C4-2B (cell line): ENCODE results near the gene BTBD16.
A peak's percentile ranks its signal among the peaks of the same experiment; 100 is the strongest.

Source experiments
- H3K27ac ChIP-seq: fragments of 450-650 bp; 2 replicates; pipeline ENCODE4 v1.5.1; 2017
- CTCF ChIP-seq: fragments of 450-650 bp; conservative IDR thresholded peaks from 2 replicates; pipeline ENCODE4 v1.5.1; 2017; ENCODE audit warnings: mild to moderate bottlenecking
- ZFX ChIP-seq: fragments of 450-650 bp; IDR thresholded peaks from 2 replicates; pipeline ENCODE4 v1.6.1; 2017

The BTBD16 gene

GRCh38 chr10:122264436-122264835, 6.7 kb upstream of the BTBD16 start:
- no peak overlapping the region for H3K27ac ChIP-seq
- TF ChIP-seq ZFX = no peak
- no peak for TF ChIP-seq CTCF

- TF ChIP-seq ZFX = no peak
- no peak for TF ChIP-seq CTCF
These were observed 6.2 kb upstream of the BTBD16 start for GRCh38 chr10:122264931-122265330.

GRCh38 chr10:122265896-122266295, 5.2 kb upstream of the BTBD16 start:
- no peak overlapping the region for H3K27ac ChIP-seq
- TF ChIP-seq CTCF (no peak), ZFX (no peak)

More at GRCh38 chr10:122264931-122265330, 6.2 kb upstream of the BTBD16 start:
- no peak overlapping the region for H3K27ac ChIP-seq

GRCh38 chr10:122267849-122268737, 3.0 kb upstream of the BTBD16 start:
- no peak overlapping the region for H3K27ac ChIP-seq
- peak; percentile 99 for TF ChIP-seq CTCF
- no peak for TF ChIP-seq ZFX

- TF ChIP-seq CTCF (no peak), ZFX (no peak)
- H3K27ac ChIP-seq = no peak overlapping the region
These were observed 1.9 kb upstream of the BTBD16 start for GRCh38 chr10:122269059-122269687.

- H3K27ac ChIP-seq = no peak overlapping the region
- TF ChIP-seq ZFX = no peak
- TF ChIP-seq CTCF = no peak
These were observed 3.0 kb downstream of the BTBD16 start for GRCh38 chr10:122273966-122274545.

- TF ChIP-seq CTCF = no peak
- TF ChIP-seq ZFX = no peak
- no peak overlapping the region for H3K27ac ChIP-seq
These were observed 5.6 kb downstream of the BTBD16 start for GRCh38 chr10:122276611-122277208.
